Measurements from ENCODE around the gene MCOLN1. TPM values are rescaled to one million over a fixed set of nuclear protein-coding genes. Genes with fewer than 3 reads are reported as not detected.
"Not testable (repeated sequence)": the region's sequence is repeated elsewhere in the genome, so short reads cannot be mapped to it uniquely, and the experiment has no call there.

The MCOLN1 gene
- total and polyA plus RNA-seq, 5 donors from 2014 or later = 8.6 to 15.2 (median 12.0) TPM

- H3K36me3 Mint-ChIP-seq = no peaks in the 10 kb centered on the region
- Histone ChIP-seq H3K4me1 (ENCODE audit: control insufficient read depth, insufficient read depth, low read length, poor library complexity, severe bottlenecking) (no peaks in the 10 kb centered on the region), H3K36me3 (ENCODE audit: control insufficient read depth, insufficient read depth, low read length) (no peaks in the 10 kb centered on the region), H3K9me3 (ENCODE audit: control insufficient read depth in 2 of 2, low read length in 2 of 2) (no peaks in the 10 kb centered on the region), H3K27ac (ENCODE audit: insufficient read depth, low read length, poor library complexity, severe bottlenecking) (no peak overlapping the region), H3K4me3 (ENCODE audit: low read depth, low read length) (no peak overlapping the region), H3K27me3 (ENCODE audit: control insufficient read depth, insufficient read depth, low read length) (no peaks in the 10 kb centered on the region)
- no peak for ATAC-seq (ENCODE audit: low read depth in 2 of 2)
- H3K27ac Mint-ChIP-seq = no peak overlapping the region
- no peak for DNase-seq
- no peaks in the 10 kb centered on the region for H3K4me1 Mint-ChIP-seq
- peaks cover 15% of the 10 kb centered on the region for H3K27me3 Mint-ChIP-seq
- peaks cover 0 to 1% (median 0%) of the 10 kb centered on the region in 7 donors for H3K9me3 Mint-ChIP-seq
- no peak overlapping the region for H3K4me3 Mint-ChIP-seq
These were observed 53.1 kb downstream of the MCOLN1 start for GRCh38 chr19:7575434-7576040.

DNA sequence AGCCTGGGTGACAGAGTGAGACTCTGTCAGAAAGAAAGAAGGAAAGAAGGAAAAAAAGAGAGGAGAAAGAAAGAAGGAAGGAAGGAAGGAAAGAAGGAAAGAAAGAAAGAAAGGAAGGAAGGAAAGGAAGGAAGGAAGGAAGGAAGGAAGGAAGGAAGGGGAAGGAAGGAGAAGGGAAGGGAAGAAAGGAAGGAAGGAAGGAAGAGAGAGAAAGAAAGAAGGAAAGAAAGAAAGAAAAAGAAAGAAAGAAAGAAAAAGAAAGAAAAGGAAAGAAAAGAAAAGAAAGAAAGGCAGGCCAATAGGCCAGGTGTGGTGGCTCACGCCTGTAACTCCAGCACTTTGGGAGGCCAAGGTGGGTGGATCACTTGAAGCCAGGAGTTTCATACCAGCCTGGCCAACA lies 55.0 kb downstream of the MCOLN1 start:
- not testable (repeated sequence) for H3K27me3 ChIP-seq (ENCODE audit: control insufficient read depth, insufficient read depth, low read length); H3K4me1 Mint-ChIP-seq; ATAC-seq (ENCODE audit: low read depth in 2 of 2); H3K9me3 ChIP-seq (ENCODE audit: control insufficient read depth in 2 of 2, low read length in 2 of 2); DNase-seq; H3K36me3 ChIP-seq (ENCODE audit: control insufficient read depth, insufficient read depth, low read length); H3K4me1 ChIP-seq (ENCODE audit: control insufficient read depth, insufficient read depth, low read length, poor library complexity, severe bottlenecking); H3K36me3 Mint-ChIP-seq; H3K27ac Mint-ChIP-seq; H3K27ac ChIP-seq (ENCODE audit: insufficient read depth, low read length, poor library complexity, severe bottlenecking); H3K4me3 Mint-ChIP-seq; H3K9me3 Mint-ChIP-seq; H3K4me3 ChIP-seq (ENCODE audit: low read depth, low read length)
- peaks cover 15% of the 10 kb centered on the region for H3K27me3 Mint-ChIP-seq

DNA sequence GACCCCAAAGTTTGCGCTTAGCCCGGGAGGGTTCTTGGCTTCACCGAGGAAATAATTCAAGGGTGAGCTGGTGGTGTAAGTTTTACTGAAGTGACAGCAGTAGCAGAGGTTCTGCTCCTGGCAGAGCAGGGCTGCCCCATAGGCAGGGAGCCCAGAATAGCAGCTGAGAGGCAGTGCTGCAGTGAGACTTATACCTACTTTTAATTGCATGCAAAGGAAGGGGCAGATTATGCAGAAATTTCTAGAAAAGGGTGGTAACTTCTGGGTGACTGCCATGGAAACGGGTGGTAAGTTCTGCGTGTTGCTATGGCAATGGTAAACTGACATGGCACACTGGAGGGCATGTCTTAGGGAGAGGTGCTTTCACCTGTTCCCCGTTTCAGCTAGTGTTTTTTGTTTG lies 55.7 kb downstream of the MCOLN1 start:
- Histone ChIP-seq H3K4me3 (ENCODE audit: low read depth, low read length) (no peak overlapping the region), H3K4me1 (ENCODE audit: control insufficient read depth, insufficient read depth, low read length, poor library complexity, severe bottlenecking) (no peaks in the 10 kb centered on the region), H3K36me3 (ENCODE audit: control insufficient read depth, insufficient read depth, low read length) (no peaks in the 10 kb centered on the region), H3K27ac (ENCODE audit: insufficient read depth, low read length, poor library complexity, severe bottlenecking) (no peak overlapping the region), H3K27me3 (ENCODE audit: control insufficient read depth, insufficient read depth, low read length) (no peaks in the 10 kb centered on the region), H3K9me3 (ENCODE audit: control insufficient read depth in 2 of 2, low read length in 2 of 2) (no peaks in the 10 kb centered on the region)
- ATAC-seq (ENCODE audit: low read depth in 2 of 2) = peak in 1 of 2 donors; percentile 14
- Mint-ChIP-seq H3K36me3 (no peaks in the 10 kb centered on the region), H3K4me3 (no peak overlapping the region), H3K9me3 (no peaks in the 10 kb centered on the region), H3K27ac (no peak overlapping the region), H3K27me3 (peaks cover 19% of the 10 kb centered on the region), H3K4me1 (no peaks in the 10 kb centered on the region)
- no peak for DNase-seq

- Mint-ChIP-seq H3K9me3 (no peaks in the 10 kb centered on the region), H3K27ac (no peak overlapping the region), H3K4me3 (no peak overlapping the region), H3K4me1 (no peaks in the 10 kb centered on the region), H3K27me3 (peaks cover 19% of the 10 kb centered on the region), H3K36me3 (no peaks in the 10 kb centered on the region)
- no peaks in the 10 kb centered on the region for H3K36me3 ChIP-seq (ENCODE audit: control insufficient read depth, insufficient read depth, low read length)
- ATAC-seq (ENCODE audit: low read depth in 2 of 2) (no peak), DNase-seq (no peak)
- H3K9me3 ChIP-seq (ENCODE audit: control insufficient read depth in 2 of 2, low read length in 2 of 2) = no peaks in the 10 kb centered on the region
- no peaks in the 10 kb centered on the region for H3K4me1 ChIP-seq (ENCODE audit: control insufficient read depth, insufficient read depth, low read length, poor library complexity, severe bottlenecking)
- no peaks in the 10 kb centered on the region for H3K27me3 ChIP-seq (ENCODE audit: control insufficient read depth, insufficient read depth, low read length)
- H3K27ac ChIP-seq (ENCODE audit: insufficient read depth, low read length, poor library complexity, severe bottlenecking) = no peak overlapping the region
- no peak overlapping the region for H3K4me3 ChIP-seq (ENCODE audit: low read depth, low read length)
These were observed 56.8 kb downstream of the MCOLN1 start for GRCh38 chr19:7579182-7579581.

GRCh38 chr19:7582446-7582845 lies 60.0 kb downstream of the MCOLN1 start:
- H3K27me3 Mint-ChIP-seq = peaks cover 19% of the 10 kb centered on the region
- ATAC-seq (ENCODE audit: low read depth in 2 of 2) (no peak), DNase-seq (no peak)
- Histone ChIP-seq H3K36me3 (ENCODE audit: control insufficient read depth, insufficient read depth, low read length) (no peaks in the 10 kb centered on the region), H3K27ac (ENCODE audit: insufficient read depth, low read length, poor library complexity, severe bottlenecking) (no peak overlapping the region), H3K27me3 (ENCODE audit: control insufficient read depth, insufficient read depth, low read length) (no peaks in the 10 kb centered on the region), H3K4me1 (ENCODE audit: control insufficient read depth, insufficient read depth, low read length, poor library complexity, severe bottlenecking) (no peaks in the 10 kb centered on the region), H3K4me3 (ENCODE audit: low read depth, low read length) (no peak overlapping the region), H3K9me3 (ENCODE audit: control insufficient read depth in 2 of 2, low read length in 2 of 2) (no peaks in the 10 kb centered on the region)
- no peaks in the 10 kb centered on the region for H3K9me3 Mint-ChIP-seq
- H3K4me3 Mint-ChIP-seq = no peak overlapping the region
- H3K36me3 Mint-ChIP-seq = no peaks in the 10 kb centered on the region
- H3K4me1 Mint-ChIP-seq = no peaks in the 10 kb centered on the region
- H3K27ac Mint-ChIP-seq = no peak overlapping the region

Other genes starting within 250 kb of the MCOLN1 start
- 0.44 TPM for gene INSR, start 228.2 kb upstream of the MCOLN1 start, total RNA-seq
- gene INSR, start 228.2 kb upstream of the MCOLN1 start, polyA plus RNA-seq = under 1 TPM in 2 of 4 donors, not detected in 2; 0.02 to 0.10 TPM
- 155 TPM for gene ARHGEF18, start 173.7 kb upstream of the MCOLN1 start, total RNA-seq
- gene ARHGEF18, start 173.7 kb upstream of the MCOLN1 start, polyA plus RNA-seq = 1 to 10 TPM; 2.5 to 7.1 (median 4.0) TPM
- gene PEX11G, start 33.6 kb upstream of the MCOLN1 start, total RNA-seq = not detected
- 1 to 10 TPM in 2 of 4 donors, under 1 TPM in 2; 0.23 to 1.5 (median 0.76) TPM for gene PEX11G, start 33.6 kb upstream of the MCOLN1 start, polyA plus RNA-seq
- 0.30 TPM for gene ZNF358, start 6.5 kb upstream of the MCOLN1 start, total RNA-seq
- gene ZNF358, start 6.5 kb upstream of the MCOLN1 start, polyA plus RNA-seq = under 1 TPM in 3 of 4 donors, not detected in 1; 0.11 to 0.24 (median 0.21) TPM
- 106 TPM for gene PNPLA6, start 13.1 kb downstream of the MCOLN1 start, total RNA-seq
- 1 to 10 TPM; 6.6 to 9.2 (median 7.2) TPM for gene PNPLA6, start 13.1 kb downstream of the MCOLN1 start, polyA plus RNA-seq
- gene CAMSAP3, start 73.2 kb downstream of the MCOLN1 start, total RNA-seq = not detected
- gene CAMSAP3, start 73.2 kb downstream of the MCOLN1 start, polyA plus RNA-seq = not detected
- gene XAB2, start 106.9 kb downstream of the MCOLN1 start, total RNA-seq = 62.5 TPM
- gene XAB2, start 106.9 kb downstream of the MCOLN1 start, polyA plus RNA-seq = 10 to 100 TPM in 2 of 4 donors, 1 to 10 TPM in 2; 7.7 to 26.8 (median 10.0) TPM
- 116 TPM for gene PET100, start 107.2 kb downstream of the MCOLN1 start, total RNA-seq
- 100 to 1,000 TPM; 236 to 500 (median 308) TPM for gene PET100, start 107.2 kb downstream of the MCOLN1 start, polyA plus RNA-seq
- 2.4 TPM for gene PCP2, start 111.1 kb downstream of the MCOLN1 start, total RNA-seq
- gene PCP2, start 111.1 kb downstream of the MCOLN1 start, polyA plus RNA-seq = under 1 TPM in 2 of 4 donors, not detected in 2; 0.44 to 0.86 TPM
- 253 TPM for gene STXBP2, start 114.5 kb downstream of the MCOLN1 start, total RNA-seq
- gene STXBP2, start 114.5 kb downstream of the MCOLN1 start, polyA plus RNA-seq = 100 to 1,000 TPM in 1 of 4 donors, 10 to 100 TPM in 3; 57.5 to 105 (median 86.7) TPM
- not detected for gene RETN, start 146.4 kb downstream of the MCOLN1 start, total RNA-seq
- gene RETN, start 146.4 kb downstream of the MCOLN1 start, polyA plus RNA-seq = not detected
- gene MCEMP1, start 154.5 kb downstream of the MCOLN1 start, total RNA-seq = 0.59 TPM
- gene MCEMP1, start 154.5 kb downstream of the MCOLN1 start, polyA plus RNA-seq = not detected
- gene TRAPPC5, start 158.2 kb downstream of the MCOLN1 start, total RNA-seq = 63.9 TPM
- gene TRAPPC5, start 158.2 kb downstream of the MCOLN1 start, polyA plus RNA-seq = 100 to 1,000 TPM; 142 to 229 (median 192) TPM
- not detected for gene FCER2, start 179.5 kb downstream of the MCOLN1 start, total RNA-seq
- 1 to 10 TPM in 1 of 4 donors, under 1 TPM in 2, not detected in 1; 0.34 to 4.5 (median 0.48) TPM for gene FCER2, start 179.5 kb downstream of the MCOLN1 start, polyA plus RNA-seq
- gene CLEC4G, start 209.5 kb downstream of the MCOLN1 start, total RNA-seq = not detected
- gene CLEC4G, start 209.5 kb downstream of the MCOLN1 start, polyA plus RNA-seq = not detected
- not detected for gene CD209, start 224.9 kb downstream of the MCOLN1 start, total RNA-seq
- gene CD209, start 224.9 kb downstream of the MCOLN1 start, polyA plus RNA-seq = not detected
- gene CLEC4M, start 240.6 kb downstream of the MCOLN1 start, total RNA-seq = not detected
- gene CLEC4M, start 240.6 kb downstream of the MCOLN1 start, polyA plus RNA-seq = under 1 TPM in 1 of 4 donors, not detected in 3; 0.53 TPM

Data from CD4-positive, CD25-positive, alpha-beta regulatory T cell (primary cell).